Tibial nerve (tissue), 4 donors: ENCODE results near the gene KRT5. TPM values are rescaled to one million over a fixed set of nuclear protein-coding genes. Genes with fewer than 3 reads are reported as not detected.

Experiments
- DNase-seq, 2 donors: peaks; one replicate each; pipeline ENCODE4 v3.0.0-alpha.2; 2019; ENCODE audit warnings: low spot score in 2 of 2
- H3K27ac ChIP-seq, 4 donors: fragments of 200-600 bp; sonication (generic) in 3 of 4; one replicate each; pipeline ENCODE4 v1.5.1; 2017 to 2019; ENCODE audit warnings: mild to moderate bottlenecking in 1 of 4
- H3K27me3 ChIP-seq, 2 donors: fragments of 200-600 bp; sonication (generic) in 1 of 2; one replicate each; pipeline versions ENCODE4 v1.5.1 to v1.6.0; 2017 to 2019
- H3K36me3 ChIP-seq, 3 donors: fragments of 200-600 bp; sonication (generic); one replicate each; pipeline ENCODE4 v1.5.1; 2018 to 2019
- H3K4me1 ChIP-seq, 4 donors: fragments of 200-600 bp; sonication (generic) in 3 of 4; one replicate each; pipeline ENCODE4 v1.5.1; 2017 to 2019
- H3K4me3 ChIP-seq, 4 donors: fragments of 200-600 bp; sonication (generic) in 3 of 4; one replicate each; pipeline ENCODE4 v1.5.1; 2017 to 2019; ENCODE audit warnings: mild to moderate bottlenecking in 1 of 4, moderate library complexity in 1 of 4
- H3K9me3 ChIP-seq, 4 donors: fragments of 200-600 bp; sonication (generic) in 3 of 4; one replicate each; pipeline ENCODE4 v1.5.1; 2017 to 2019
- CTCF ChIP-seq, 5 experiments: fragments of 200-600 bp in 3 of 5; fragments of 450-650 bp in 2 of 5; sonication (generic) in 3 of 5; IDR thresholded peaks; one replicate each; pipeline ENCODE4 v1.5.1; 2016 to 2019; ENCODE audit warnings: antibody characterized with exemption in 5 of 5, mild to moderate bottlenecking in 3 of 5, moderate library complexity in 2 of 5
- EP300 ChIP-seq, 2 donors: sonication (generic); formaldehyde crosslinking; IDR thresholded peaks; one replicate each; pipeline ENCODE4 v1.6.1; 2017; ENCODE audit warnings: antibody characterized with exemption in 2 of 2, mild to moderate bottlenecking in 1 of 2
- POLR2A ChIP-seq, 2 donors: fragments of 450-650 bp; IDR thresholded peaks; one replicate each; pipeline ENCODE4 v1.6.1; 2017; ENCODE audit warnings: antibody characterized with exemption in 2 of 2, mild to moderate bottlenecking in 2 of 2, moderate library complexity in 2 of 2
- WGBS, 2 donors: methylation state at CpG; one replicate each; pipeline ENCODE4 v1.1.5; 2018; 5-methylcytosine and 5-hydroxymethylcytosine counted together
- total RNA-seq, 4 donors: library from RNA; depleted of rRNA; stranded (reverse); fragments of >200 nt; gene quantifications; one replicate each; pipeline ENCODE4 v1.1.0, GENCODE V29; 2016

The KRT5 gene
- total RNA-seq, 4 donors from 2014 or later: 0.22 to 2.7 TPM; not detected in 2

- 67 to 79% methylated on average over 2 of the region's 2 CpGs for WGBS, 2 donors
- Histone ChIP-seq H3K36me3 (no peaks in the 10 kb centered on the region), H3K27me3 (no peaks in the 10 kb centered on the region), H3K9me3 (no peaks in the 10 kb centered on the region), H3K4me1 (no peaks in the 10 kb centered on the region), H3K4me3 (no peak overlapping the region), H3K27ac (no peak overlapping the region)
- no peak for DNase-seq
- TF ChIP-seq EP300 (IDR thresholded peaks at IDR 0.05) (no peak), CTCF (IDR thresholded peaks at IDR 0.05) (no peak), POLR2A (IDR thresholded peaks at IDR 0.05) (no peak)
Measured at GRCh38 chr12:52477651-52478050, 42.5 kb downstream of the KRT5 start.

- no peak for TF ChIP-seq POLR2A (IDR thresholded peaks at IDR 0.05)
- no peak for TF ChIP-seq CTCF (IDR thresholded peaks at IDR 0.05)
- no peak for TF ChIP-seq EP300 (IDR thresholded peaks at IDR 0.05)
- Histone ChIP-seq H3K4me3 (no peak overlapping the region), H3K27ac (no peak overlapping the region), H3K27me3 (no peaks in the 10 kb centered on the region), H3K36me3 (no peaks in the 10 kb centered on the region), H3K9me3 (no peaks in the 10 kb centered on the region), H3K4me1 (no peaks in the 10 kb centered on the region)
- DNase-seq: no peak
- 93 to 95% methylated on average over 2 of the region's 2 CpGs for WGBS, 2 donors
Measured at GRCh38 chr12:52474212-52474611, 46.0 kb downstream of the KRT5 start.

GRCh38 chr12:52473768-52474167 is 46.4 kb downstream of the KRT5 start, which contains the start of gene KRT6C:
KRT6C (minus strand) TSS chr12:52473805; CDS start chr12:52473737, 68 bp downstream.
- H3K4me3 ChIP-seq: no peak within 1 kb of the TSS

GRCh38 chr12:52469853-52470252 is 50.3 kb downstream of the KRT5 start:
- TF ChIP-seq CTCF (IDR thresholded peaks at IDR 0.05): no peak
- TF ChIP-seq EP300 (IDR thresholded peaks at IDR 0.05): no peak
- TF ChIP-seq POLR2A (IDR thresholded peaks at IDR 0.05): no peak
- Histone ChIP-seq H3K36me3 (no peaks in the 10 kb centered on the region), H3K4me1 (no peaks in the 10 kb centered on the region), H3K9me3 (no peaks in the 10 kb centered on the region), H3K27ac (no peak overlapping the region), H3K4me3 (no peak overlapping the region), H3K27me3 (no peaks in the 10 kb centered on the region)
- WGBS, 2 donors: 74 to 95% methylated on average over 4 of the region's 4 CpGs
- DNase-seq: no peak

More at GRCh38 chr12:52473768-52474167, 46.4 kb downstream of the KRT5 start, which contains the start of gene KRT6C:
- no peak for DNase-seq
- no peaks in the 10 kb centered on the region for H3K4me1 ChIP-seq
- no peaks in the 10 kb centered on the region for H3K27me3 ChIP-seq
- 84 to 87% methylated on average over 4 of the region's 4 CpGs for WGBS, 2 donors
- H3K27ac ChIP-seq: no peak within 1 kb of the TSS
- H3K9me3 ChIP-seq: no peaks in the 10 kb centered on the region
- no peaks in the 10 kb centered on the region for H3K36me3 ChIP-seq
- TF ChIP-seq EP300 (IDR thresholded peaks at IDR 0.05) (no peak), CTCF (IDR thresholded peaks at IDR 0.05) (no peak), POLR2A (IDR thresholded peaks at IDR 0.05) (no peak)

GRCh38 chr12:52464897-52465296 is 55.3 kb downstream of the KRT5 start:
- H3K4me3 ChIP-seq: no peak overlapping the region
- 58 to 60% methylated on average over 2 of the region's 2 CpGs for WGBS, 2 donors
- H3K9me3 ChIP-seq: no peaks in the 10 kb centered on the region
- TF ChIP-seq POLR2A (IDR thresholded peaks at IDR 0.05) (no peak), EP300 (IDR thresholded peaks at IDR 0.05) (no peak), CTCF (IDR thresholded peaks at IDR 0.05) (no peak)
- no peaks in the 10 kb centered on the region for H3K36me3 ChIP-seq
- H3K27ac ChIP-seq: no peak overlapping the region
- no peaks in the 10 kb centered on the region for H3K27me3 ChIP-seq
- DNase-seq: no peak
- H3K4me1 ChIP-seq: no peaks in the 10 kb centered on the region

Other genes starting within 250 kb of the KRT5 start
- gene KRT86, start 245.7 kb downstream of the KRT5 start, total RNA-seq: not detected
- gene KRT81, start 228.9 kb downstream of the KRT5 start, total RNA-seq: not detected
- gene KRT83, start 199.0 kb downstream of the KRT5 start, total RNA-seq: not detected
- gene KRT85, start 152.9 kb downstream of the KRT5 start, total RNA-seq: not detected
- not detected for gene KRT84, start 134.7 kb downstream of the KRT5 start, total RNA-seq
- not detected for gene KRT82, start 114.1 kb downstream of the KRT5 start, total RNA-seq
- not detected for gene KRT75, start 86.0 kb downstream of the KRT5 start, total RNA-seq
- gene KRT6B, start 68.2 kb downstream of the KRT5 start, total RNA-seq: not detected
- gene KRT6C, start 46.6 kb downstream of the KRT5 start, total RNA-seq: not detected
- gene KRT6A, start 27.1 kb downstream of the KRT5 start, total RNA-seq: under 1 TPM in 1 of 4 donors, not detected in 3; 0.30 TPM
- not detected for gene KRT71, start 32.8 kb upstream of the KRT5 start, total RNA-seq
- not detected for gene KRT74, start 53.4 kb upstream of the KRT5 start, total RNA-seq
- not detected for gene KRT72, start 81.1 kb upstream of the KRT5 start, total RNA-seq
- not detected for gene KRT73, start 98.2 kb upstream of the KRT5 start, total RNA-seq
- not detected for gene KRT2, start 131.8 kb upstream of the KRT5 start, total RNA-seq
- gene KRT1, start 160.0 kb upstream of the KRT5 start, total RNA-seq: not detected
- not detected for gene KRT77, start 183.1 kb upstream of the KRT5 start, total RNA-seq